Hematopoietic multipotent progenitor cell (in vitro differentiated cells): ENCODE results near the gene SLC35E4. TPM values are rescaled to one million over a fixed set of nuclear protein-coding genes. Genes with fewer than 3 reads are reported as not detected.
A peak's percentile ranks its signal among the peaks of the same experiment; 100 is the strongest.
"Not testable (repeated sequence)": the region's sequence is repeated elsewhere in the genome, so short reads cannot be mapped to it uniquely, and the experiment has no call there.

Experiments used
- DNase-seq, 3 donors: peaks; one replicate each; pipeline ENCODE4 v3.0.0-alpha.2; 2011 to 2015; ENCODE audit warnings: low read depth in 2 of 3, low spot score in 2 of 3
- total RNA-seq: library from RNA; depleted of rRNA; stranded (reverse); fragments of >200 nt; gene quantifications from one replicate; pipeline ENCODE4 v1.2.3, GENCODE V29; 2012

The SLC35E4 gene
- total RNA-seq, 1 donor = 9.2 TPM

DNA sequence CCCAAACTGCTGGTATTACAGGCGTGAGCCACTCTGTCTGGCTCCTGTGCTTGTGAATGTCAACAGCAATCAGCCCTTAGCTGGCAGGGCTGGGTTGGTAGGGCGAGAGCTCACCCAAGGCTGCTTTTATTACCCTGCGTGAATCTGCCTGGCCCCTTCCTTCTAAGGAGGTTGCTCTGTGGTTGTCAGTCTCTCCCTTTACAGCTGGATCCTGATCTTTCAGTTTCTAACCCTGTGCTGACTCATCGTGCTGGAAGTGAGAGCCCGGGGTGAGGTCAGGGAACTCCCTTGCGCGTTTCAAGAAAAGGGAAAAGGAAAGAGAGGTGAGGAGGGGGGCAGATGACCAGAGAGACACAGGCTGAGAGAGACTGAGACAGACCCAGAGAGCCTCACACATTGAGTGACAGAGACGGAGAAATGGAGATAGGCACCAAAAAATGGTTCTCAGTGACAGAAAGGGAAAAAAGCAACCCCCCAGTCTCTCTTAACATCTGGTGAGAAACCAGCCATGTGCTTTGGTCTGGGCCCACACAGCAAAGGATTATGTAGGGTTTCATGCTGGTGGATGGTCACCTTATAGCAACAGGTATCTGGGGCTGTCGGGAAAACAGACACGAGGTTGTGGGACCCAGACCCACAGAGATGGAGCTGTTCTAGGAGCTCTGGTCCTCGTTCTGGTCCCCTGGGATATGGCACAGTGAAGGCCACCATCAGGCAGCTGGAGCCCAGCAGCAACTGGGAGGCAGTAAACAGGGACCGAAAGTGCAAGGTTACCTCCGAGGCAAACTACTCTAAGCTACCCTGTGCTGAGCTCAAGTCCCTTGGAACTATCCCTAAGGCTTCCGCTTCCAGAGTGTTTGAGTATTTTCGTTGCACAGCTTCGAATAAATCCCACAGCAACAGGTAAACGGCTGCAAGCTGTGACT lies 26.1 kb upstream of the SLC35E4 start:
- DNase-seq = peak in 2 of 3 donors; percentile 71 to 75

DNA sequence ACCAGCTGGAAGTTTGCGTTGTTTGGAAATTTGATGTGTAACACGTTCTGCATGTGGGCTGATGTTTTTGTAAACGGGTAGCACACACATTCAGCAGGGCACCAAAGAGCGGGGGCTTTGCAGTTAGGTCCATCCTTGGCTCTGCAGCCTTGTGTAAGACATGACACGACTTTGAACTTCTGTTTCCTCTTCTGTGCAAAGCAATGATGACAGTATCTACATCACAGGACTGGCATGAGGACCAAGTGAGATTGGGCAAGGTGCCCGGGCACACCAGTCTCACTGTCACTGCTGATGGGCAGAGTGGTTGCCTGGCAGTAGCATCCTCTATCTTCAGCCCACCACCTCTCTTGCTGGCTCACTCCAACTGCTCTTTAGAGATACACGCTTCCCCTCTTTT lies 25.3 kb upstream of the SLC35E4 start:
- DNase-seq = no peak

- DNase-seq = no peak
Measured at GRCh38 chr22:30611197-30611596, 24.4 kb upstream of the SLC35E4 start.

GRCh38 chr22:30612789-30613188 lies 22.8 kb upstream of the SLC35E4 start:
- DNase-seq = no peak

GRCh38 chr22:30614268-30614667 lies 21.3 kb upstream of the SLC35E4 start:
- no peak for DNase-seq

GRCh38 chr22:30614879-30615278 lies 20.7 kb upstream of the SLC35E4 start:
- no peak for DNase-seq

DNA sequence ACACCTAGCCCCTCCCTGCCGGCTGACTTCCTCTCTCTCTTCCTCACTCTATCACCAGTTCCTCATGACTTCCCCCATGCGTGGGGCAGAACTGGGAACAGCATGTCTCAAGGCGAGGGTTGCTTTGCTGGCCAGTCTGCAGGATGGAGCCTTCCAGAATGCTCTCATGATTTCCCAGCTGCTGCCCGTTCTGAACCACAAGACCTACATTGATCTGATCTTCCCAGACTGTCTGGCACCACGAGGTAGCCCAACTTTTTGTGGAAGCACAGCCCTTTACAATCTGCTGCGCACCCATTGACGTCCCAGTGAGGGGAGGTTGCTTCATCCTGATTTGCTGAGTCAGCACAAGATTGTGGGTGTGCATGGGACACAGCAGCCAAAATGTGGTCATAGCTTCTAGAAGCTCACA lies 20.0 kb upstream of the SLC35E4 start:
- no peak for DNase-seq

GRCh38 chr22:30617819-30618218 lies 17.8 kb upstream of the SLC35E4 start:
- no peak for DNase-seq

DNA sequence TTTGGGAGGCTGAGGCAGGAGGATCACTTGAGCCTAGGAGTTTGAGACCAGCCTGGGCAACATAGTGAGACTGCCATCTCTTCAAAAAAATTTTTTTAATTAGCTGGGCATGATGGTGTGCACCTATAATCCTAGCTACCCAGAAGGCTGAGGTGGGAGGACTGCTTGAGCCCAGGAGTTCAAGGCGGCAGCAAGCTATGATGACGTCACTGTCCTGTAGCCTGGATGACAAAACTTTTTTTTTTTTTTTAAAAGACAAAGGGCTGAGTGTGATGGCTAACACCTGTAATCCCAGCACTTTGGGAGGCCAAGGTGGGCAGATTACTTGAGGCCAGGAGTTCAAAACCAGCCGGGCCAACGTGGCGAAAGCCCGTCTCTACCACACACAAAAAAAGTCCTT lies 15.7 kb upstream of the SLC35E4 start:
- not testable (repeated sequence) for DNase-seq

DNA sequence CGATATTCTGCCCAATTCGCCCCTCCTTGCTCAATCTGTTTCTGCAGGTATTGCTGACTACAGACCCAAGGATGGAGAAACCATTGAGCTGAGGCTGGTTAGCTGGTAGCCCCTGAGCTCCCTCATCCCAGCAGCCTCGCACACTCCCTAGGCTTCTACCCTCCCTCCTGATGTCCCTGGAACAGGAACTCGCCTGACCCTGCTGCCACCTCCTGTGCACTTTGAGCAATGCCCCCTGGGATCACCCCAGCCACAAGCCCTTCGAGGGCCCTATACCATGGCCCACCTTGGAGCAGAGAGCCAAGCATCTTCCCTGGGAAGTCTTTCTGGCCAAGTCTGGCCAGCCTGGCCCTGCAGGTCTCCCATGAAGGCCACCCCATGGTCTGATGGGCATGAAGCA lies 9.2 kb upstream of the SLC35E4 start:
- DNase-seq = no peak

DNA sequence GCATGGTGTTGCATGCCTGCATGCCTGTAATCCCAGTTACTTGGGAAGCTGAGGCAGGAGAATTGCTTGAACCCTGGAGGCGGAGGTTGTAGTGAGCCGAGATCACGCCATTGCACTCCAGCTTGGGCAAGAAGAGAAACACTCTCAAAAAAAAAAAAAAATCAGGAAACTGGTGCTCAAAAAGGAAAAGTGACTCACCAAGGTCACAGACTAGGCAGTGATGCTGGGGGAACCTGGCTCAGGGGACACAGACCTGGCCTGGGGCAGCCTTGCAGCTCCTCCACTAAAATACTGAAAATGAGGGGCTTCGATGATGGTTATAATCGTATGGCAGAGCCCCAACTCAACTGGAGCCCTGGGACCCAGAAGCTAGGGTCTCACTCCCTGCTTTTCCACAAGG lies 8.1 kb upstream of the SLC35E4 start:
- no peak for DNase-seq

GRCh38 chr22:30628491-30628890 lies 7.1 kb upstream of the SLC35E4 start:
- DNase-seq = no peak

DNA sequence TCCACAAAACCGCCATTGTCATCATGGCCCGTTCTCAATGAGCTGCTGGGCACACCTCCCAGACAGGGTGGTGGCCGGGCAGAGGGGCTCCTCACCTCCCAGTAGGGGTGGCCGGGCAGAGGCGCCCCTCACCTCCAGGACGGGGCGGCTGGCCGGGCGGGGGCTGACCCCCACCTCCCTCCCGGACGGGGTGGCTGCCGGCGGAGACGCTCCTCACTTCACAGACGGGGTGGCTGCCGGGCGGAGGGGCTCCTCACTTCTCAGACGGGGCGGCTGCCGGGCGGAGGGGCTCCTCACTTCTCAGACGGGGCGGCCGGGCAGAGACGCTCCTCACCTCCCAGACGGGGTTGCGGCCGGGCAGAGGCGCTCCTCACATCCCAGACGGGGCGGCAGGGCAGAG lies 4.1 kb upstream of the SLC35E4 start:
- not testable (repeated sequence) for DNase-seq

DNA sequence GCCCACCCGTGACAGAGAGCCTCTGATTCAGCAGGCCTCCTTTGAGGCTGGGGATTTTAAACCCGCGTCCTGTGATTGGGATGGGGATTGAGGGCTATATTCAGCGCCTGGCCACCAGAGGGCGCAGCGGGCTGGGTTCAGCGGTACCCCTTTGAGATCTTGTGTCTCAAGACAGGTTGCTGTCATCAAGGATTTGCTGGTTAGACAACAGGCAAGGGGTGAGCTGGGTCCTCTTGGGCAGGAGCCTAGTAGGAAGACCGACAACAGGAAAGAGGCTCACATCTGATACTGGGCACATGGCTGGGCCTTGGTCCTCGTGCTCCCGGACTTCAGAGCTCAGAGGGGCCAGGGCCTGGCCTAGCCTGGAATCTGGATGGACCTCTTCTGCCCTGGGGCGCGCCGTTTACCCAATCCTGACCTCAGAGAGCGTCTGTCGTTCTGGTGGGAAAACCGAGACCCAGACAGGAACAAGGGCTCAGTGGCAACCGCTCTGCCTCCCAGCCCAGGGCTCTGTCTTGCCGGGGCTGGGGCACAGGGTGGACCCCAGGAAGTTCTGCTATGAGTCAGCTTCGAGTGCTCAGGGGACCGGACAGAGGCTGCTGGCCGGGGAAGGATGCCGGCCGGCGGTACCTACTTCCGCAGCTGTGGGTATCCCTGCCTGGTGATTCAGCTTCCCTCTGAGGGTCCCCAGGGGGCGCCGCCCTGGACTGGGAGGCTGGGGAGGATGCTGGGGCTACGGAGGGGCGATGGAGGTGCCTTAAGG lies 929 bp upstream of the SLC35E4 start:
- peak; percentile 80 to 86 (median 85) for DNase-seq

DNA sequence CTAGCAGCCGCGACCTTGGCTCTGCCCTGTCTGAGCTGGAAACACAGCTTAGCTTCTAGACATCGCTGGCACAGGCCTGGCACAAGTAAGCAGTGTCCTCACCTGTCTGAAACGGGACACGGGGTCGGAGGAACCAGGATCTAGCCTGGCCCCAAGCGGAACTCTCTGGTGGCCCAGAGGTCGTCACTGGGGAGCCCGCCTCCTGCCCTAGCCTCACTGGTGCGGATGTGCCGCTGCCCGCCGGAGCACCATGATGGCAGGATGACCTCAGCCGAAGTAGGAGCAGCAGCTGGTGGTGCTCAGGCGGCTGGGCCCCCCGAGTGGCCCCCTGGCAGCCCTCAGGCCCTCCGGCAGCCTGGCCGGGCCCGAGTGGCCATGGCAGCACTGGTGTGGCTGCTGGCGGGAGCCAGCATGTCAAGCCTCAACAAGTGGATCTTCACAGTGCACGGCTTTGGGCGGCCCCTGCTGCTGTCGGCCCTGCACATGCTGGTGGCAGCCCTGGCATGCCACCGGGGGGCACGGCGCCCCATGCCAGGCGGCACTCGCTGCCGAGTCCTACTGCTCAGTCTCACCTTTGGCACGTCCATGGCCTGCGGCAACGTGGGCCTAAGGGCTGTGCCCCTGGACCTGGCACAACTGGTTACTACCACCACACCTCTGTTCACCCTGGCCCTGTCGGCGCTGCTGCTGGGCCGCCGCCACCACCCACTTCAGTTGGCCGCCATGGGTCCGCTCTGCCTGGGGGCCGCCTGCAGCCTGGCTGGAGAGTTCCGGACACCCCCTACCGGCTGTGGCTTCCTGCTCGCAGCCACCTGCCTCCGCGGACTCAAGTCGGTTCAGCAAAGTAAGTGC lies 871 bp downstream of the SLC35E4 start:
- DNase-seq = peak in 1 of 3 donors; percentile 5

DNA sequence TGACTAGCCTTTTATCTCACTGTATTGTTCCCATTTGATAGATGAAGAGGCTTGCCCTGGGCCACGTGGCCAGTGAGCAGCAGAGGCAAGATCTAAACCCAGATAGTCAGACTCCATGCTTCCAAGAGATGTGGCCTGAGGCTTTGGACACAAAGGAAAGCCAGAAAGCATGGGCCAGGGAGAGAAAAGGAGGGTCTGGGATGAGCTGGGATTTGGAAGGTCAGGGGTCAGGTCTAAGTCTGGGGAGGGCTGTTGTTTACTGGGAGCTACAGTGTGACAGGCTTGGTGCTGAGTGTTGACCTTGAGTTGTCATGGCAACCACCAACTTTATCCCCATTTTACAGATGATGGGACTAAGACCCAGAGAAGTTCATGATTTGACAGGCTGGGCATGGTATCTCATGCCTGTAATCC lies 2.1 kb downstream of the SLC35E4 start:
- DNase-seq = no peak

DNA sequence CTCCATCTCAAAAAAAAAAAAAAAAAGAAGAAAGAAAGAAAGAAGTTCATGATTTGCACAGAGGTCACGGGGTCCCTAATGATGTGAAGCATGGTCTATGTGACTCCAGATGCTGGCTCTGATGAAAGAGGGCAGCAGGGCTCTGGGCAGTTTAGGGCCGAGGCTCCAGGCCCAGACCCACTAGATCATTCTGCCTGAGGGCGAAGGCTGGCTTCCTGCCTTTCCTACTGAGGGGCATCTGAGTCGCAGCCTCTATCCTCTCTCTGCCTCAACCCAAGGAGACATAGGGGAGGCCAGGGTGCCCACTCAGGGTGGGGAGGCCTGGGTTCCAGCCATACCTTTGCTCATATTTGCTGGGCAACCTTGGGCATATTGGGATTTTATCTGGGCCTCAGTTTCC lies 4.8 kb downstream of the SLC35E4 start:
- DNase-seq = no peak

DNA sequence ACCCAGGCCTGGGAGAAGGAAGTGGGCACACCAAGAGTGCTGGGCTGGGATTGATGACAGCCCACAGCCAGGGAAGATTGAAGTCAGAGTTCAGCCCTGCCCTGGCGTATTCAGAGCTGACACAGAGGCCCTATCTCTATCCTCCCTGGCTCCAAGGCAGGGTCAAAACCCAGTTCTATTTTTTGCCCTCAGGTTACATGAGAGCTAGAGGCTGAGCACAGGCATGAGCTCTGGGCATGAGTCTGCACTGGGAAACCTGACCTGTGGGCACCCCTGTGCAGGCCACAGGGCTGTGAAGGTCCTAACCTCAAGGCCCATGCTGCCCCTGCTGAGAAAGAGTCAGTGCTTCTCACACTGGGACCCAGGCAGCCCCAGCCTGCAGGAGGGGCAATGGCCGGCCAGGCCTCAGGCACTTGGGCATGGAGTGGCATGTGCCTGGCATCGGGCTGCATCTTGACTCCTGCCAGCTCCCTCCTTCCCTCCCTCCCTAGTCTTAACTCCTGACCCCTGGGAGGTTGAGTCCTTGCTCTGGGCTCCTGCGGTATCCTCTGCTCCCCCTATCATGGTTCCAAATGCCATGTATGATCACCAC lies 5.4 kb downstream of the SLC35E4 start:
- no peak for DNase-seq

GRCh38 chr22:30643055-30643875 lies 7.7 kb downstream of the SLC35E4 start:
- peak in 1 of 3 donors; percentile 12 for DNase-seq
